Measurements from ENCODE around the gene CCR7.

CCR7 gene

DNA sequence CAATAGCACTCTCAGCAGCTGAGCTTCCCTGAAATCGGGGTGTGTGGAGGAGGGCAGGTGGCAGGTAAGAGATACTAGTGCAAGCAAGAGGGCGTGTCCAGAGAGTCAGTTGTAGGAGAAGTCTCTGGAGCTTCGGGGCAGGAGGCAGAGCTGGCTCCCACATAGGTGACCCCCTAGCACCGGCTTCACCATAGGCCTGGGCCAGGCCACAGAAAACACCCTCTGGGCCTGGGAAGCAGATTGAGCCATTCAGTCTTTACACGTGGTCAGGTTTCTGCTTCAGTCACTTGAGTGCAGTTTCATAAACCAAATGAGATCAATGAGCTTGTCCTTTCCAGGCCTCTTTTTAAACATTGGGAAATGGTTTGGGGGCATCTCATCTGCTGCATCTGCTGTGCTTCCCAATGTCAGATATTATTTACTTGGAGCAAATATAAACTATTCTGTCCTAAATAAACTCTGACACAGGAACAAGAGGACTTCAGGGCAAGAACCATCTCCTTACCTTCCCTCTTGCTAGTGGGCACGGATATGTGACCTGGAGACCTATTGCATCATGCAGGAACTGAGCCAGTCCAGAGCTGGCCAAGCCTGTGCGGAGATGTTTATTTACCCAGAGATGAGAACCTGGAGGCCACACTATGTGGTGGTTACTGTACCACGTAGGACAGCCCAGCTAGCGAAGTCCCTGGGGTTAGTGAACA lies 16.1 kb downstream of the CCR7 start:
- Histone ChIP-seq H3K27ac (replicated peaks) (no peak overlapping the region), H3K27me3 (ENCODE audit: insufficient read depth, poor library complexity, severe bottlenecking) (no peaks in the 10 kb centered on the region), H3K4me3 (replicated peaks; ENCODE audit: insufficient read depth, low read length) (no peak overlapping the region)
- DNase-seq (ENCODE audit: low read depth in 1 of 2, low spot score in 1 of 2), result no peak
- TF ChIP-seq SPI1 (IDR thresholded peaks at IDR 0.05; ENCODE audit: borderline replicate concordance, low read depth), result no peak
- no peak for TF ChIP-seq POLR2AphosphoS5 (IDR thresholded peaks at IDR 0.05; ENCODE audit: low read depth)
- TF ChIP-seq, protein P1, sequence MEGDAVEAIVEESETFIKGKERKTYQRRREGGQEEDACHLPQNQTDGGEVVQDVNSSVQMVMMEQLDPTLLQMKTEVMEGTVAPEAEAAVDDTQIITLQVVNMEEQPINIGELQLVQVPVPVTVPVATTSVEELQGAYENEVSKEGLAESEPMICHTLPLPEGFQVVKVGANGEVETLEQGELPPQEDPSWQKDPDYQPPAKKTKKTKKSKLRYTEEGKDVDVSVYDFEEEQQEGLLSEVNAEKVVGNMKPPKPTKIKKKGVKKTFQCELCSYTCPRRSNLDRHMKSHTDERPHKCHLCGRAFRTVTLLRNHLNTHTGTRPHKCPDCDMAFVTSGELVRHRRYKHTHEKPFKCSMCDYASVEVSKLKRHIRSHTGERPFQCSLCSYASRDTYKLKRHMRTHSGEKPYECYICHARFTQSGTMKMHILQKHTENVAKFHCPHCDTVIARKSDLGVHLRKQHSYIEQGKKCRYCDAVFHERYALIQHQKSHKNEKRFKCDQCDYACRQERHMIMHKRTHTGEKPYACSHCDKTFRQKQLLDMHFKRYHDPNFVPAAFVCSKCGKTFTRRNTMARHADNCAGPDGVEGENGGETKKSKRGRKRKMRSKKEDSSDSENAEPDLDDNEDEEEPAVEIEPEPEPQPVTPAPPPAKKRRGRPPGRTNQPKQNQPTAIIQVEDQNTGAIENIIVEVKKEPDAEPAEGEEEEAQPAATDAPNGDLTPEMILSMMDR (IDR thresholded peaks at IDR 0.05; ENCODE audit: insufficient read depth, low read length), result no peak
- no peak for TF ChIP-seq GABPA (IDR thresholded peaks at IDR 0.05; ENCODE audit: low read depth)
- TF ChIP-seq, protein P2, sequence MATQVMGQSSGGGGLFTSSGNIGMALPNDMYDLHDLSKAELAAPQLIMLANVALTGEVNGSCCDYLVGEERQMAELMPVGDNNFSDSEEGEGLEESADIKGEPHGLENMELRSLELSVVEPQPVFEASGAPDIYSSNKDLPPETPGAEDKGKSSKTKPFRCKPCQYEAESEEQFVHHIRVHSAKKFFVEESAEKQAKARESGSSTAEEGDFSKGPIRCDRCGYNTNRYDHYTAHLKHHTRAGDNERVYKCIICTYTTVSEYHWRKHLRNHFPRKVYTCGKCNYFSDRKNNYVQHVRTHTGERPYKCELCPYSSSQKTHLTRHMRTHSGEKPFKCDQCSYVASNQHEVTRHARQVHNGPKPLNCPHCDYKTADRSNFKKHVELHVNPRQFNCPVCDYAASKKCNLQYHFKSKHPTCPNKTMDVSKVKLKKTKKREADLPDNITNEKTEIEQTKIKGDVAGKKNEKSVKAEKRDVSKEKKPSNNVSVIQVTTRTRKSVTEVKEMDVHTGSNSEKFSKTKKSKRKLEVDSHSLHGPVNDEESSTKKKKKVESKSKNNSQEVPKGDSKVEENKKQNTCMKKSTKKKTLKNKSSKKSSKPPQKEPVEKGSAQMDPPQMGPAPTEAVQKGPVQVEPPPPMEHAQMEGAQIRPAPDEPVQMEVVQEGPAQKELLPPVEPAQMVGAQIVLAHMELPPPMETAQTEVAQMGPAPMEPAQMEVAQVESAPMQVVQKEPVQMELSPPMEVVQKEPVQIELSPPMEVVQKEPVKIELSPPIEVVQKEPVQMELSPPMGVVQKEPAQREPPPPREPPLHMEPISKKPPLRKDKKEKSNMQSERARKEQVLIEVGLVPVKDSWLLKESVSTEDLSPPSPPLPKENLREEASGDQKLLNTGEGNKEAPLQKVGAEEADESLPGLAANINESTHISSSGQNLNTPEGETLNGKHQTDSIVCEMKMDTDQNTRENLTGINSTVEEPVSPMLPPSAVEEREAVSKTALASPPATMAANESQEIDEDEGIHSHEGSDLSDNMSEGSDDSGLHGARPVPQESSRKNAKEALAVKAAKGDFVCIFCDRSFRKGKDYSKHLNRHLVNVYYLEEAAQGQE (IDR thresholded peaks at IDR 0.05; ENCODE audit: insufficient replicate concordance, low read depth), result no peak

DNA sequence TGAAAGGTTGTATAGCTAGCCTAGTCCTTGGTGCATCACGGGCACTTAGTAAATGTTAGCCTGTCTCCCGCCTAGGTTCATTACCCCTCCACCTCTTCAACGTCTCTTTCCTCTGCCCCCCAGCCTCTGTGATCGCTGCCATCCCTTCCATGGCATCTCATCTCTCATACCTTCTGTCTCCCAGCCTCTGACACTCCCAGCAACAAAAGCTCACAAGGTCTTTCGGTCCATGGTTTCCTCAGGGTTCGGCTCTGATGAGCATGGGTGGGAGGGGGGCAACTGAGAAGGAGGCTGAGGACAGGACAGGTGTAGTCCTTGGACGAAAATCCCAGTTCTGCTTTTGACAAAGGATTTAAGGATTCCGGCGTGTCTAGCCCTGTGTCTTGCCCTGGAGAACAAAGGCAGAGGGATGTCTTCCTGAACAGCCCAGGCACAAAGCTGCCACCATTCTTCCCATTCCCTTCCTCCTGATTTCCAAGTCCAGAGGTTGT lies 16.7 kb downstream of the CCR7 start:
- no peak overlapping the region for H3K4me3 ChIP-seq (replicated peaks; ENCODE audit: insufficient read depth, low read length)
- TF ChIP-seq GABPA (IDR thresholded peaks at IDR 0.05; ENCODE audit: low read depth), result no peak
- no peak for TF ChIP-seq POLR2AphosphoS5 (IDR thresholded peaks at IDR 0.05; ENCODE audit: low read depth)
- TF ChIP-seq, protein P1 (IDR thresholded peaks at IDR 0.05; ENCODE audit: insufficient read depth, low read length), result no peak
- TF ChIP-seq, protein P2 (IDR thresholded peaks at IDR 0.05; ENCODE audit: insufficient replicate concordance, low read depth), result no peak
- TF ChIP-seq SPI1 (IDR thresholded peaks at IDR 0.05; ENCODE audit: borderline replicate concordance, low read depth), result no peak
- H3K27ac ChIP-seq (replicated peaks), result no peak overlapping the region
- no peaks in the 10 kb centered on the region for H3K27me3 ChIP-seq (ENCODE audit: insufficient read depth, poor library complexity, severe bottlenecking)
- no peak for DNase-seq (ENCODE audit: low read depth in 1 of 2, low spot score in 1 of 2)

DNA sequence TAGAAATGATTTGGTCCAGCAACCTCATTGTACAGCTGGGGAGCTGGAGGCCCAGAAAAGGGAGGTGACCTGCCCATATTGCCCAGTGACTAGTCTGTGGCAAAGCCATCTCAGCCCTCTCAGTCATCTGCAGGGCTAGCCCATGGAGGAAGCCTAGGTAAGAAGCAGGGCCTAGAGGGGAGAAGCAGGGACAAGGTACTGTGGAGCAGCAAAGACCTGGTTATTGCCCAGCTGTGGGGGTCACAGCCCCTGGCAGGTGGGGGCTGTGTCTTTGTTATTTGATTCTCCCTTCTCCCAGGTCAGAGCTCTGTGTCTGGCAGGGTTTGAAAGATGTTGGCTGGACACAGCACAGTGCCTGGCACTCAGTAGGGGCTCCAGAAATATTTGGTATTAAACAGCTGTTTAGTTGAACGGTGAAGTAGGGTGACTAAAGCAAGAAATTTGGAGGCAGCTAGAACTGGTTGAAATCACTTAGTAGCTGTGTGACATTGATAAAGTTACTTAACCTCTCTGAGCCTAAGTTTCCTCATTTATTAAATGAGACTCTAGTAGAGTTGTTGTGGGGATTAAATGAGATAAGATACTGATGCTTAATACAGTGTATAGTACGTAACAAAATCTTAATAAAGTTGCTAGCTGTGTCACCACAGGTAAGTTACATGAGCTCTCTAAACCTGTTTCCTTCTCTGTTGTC lies 17.3 kb downstream of the CCR7 start:
- no peaks in the 10 kb centered on the region for H3K27me3 ChIP-seq (ENCODE audit: insufficient read depth, poor library complexity, severe bottlenecking)
- DNase-seq (ENCODE audit: low read depth in 1 of 2, low spot score in 1 of 2), result no peak
- TF ChIP-seq, protein P1 (IDR thresholded peaks at IDR 0.05; ENCODE audit: insufficient read depth, low read length), result no peak
- TF ChIP-seq, protein P2 (IDR thresholded peaks at IDR 0.05; ENCODE audit: insufficient replicate concordance, low read depth), result no peak
- no peak for TF ChIP-seq SPI1 (IDR thresholded peaks at IDR 0.05; ENCODE audit: borderline replicate concordance, low read depth)
- no peak for TF ChIP-seq GABPA (IDR thresholded peaks at IDR 0.05; ENCODE audit: low read depth)
- no peak for TF ChIP-seq POLR2AphosphoS5 (IDR thresholded peaks at IDR 0.05; ENCODE audit: low read depth)
- no peak overlapping the region for H3K27ac ChIP-seq (replicated peaks)
- no peak overlapping the region for H3K4me3 ChIP-seq (replicated peaks; ENCODE audit: insufficient read depth, low read length)

Measured in HL-60 (cell line).